Measurements from ENCODE around the gene GSC2. TPM values are rescaled to one million over a fixed set of nuclear protein-coding genes. Genes with fewer than 3 reads are reported as not detected.
A peak's percentile ranks its signal among the peaks of the same experiment; 100 is the strongest.

The GSC2 gene
- total RNA-seq, 2 experiments from 2014 or later: not detected

- DNase-seq: no peak
- intact Hi-C loops (cut with micrococcal nuclease): no loop called here
- H3K27ac Mint-ChIP-seq: no peak overlapping the region
- peaks cover 4% of the 10 kb centered on the region for H3K4me1 Mint-ChIP-seq (ENCODE audit: low read depth)
- ChIA-PET POLR2A (interaction anchor here (0.6 to 0.9 kb wide), 2 partner anchors 8 to 9 kb away, joined by 3 read pairs; no protein-coding TSS in a partner anchor), CTCF (interaction anchor here (1.1 kb wide), 1 partner anchor 9 kb away, joined by 5 read pairs; the partner anchor contains the start of gene ESS2)
- H3K36me3 Mint-ChIP-seq (ENCODE audit: low read depth): no peaks in the 10 kb centered on the region
- H3K27me3 Mint-ChIP-seq: peaks cover 28% of the 10 kb centered on the region
- no peaks in the 10 kb centered on the region for H3K9me3 Mint-ChIP-seq
- no peak for ATAC-seq
- no peak for TF ChIP-seq CTCF (IDR thresholded peaks at IDR 0.05)
- H3K4me3 Mint-ChIP-seq: no peak overlapping the region
Measured at GRCh38 chr22:19152942-19153883, 3.1 kb upstream of the GSC2 start.

GRCh38 chr22:19151329-19152191 is 1.5 kb upstream of the GSC2 start:
- Mint-ChIP-seq H3K36me3 (ENCODE audit: low read depth) (no peaks in the 10 kb centered on the region), H3K4me1 (ENCODE audit: low read depth) (peaks cover 4% of the 10 kb centered on the region), H3K27me3 (peaks cover 28% of the 10 kb centered on the region), H3K9me3 (no peaks in the 10 kb centered on the region), H3K27ac (no peak overlapping the region), H3K4me3 (peak overlapping the region; percentile 27)
- ATAC-seq (no peak), DNase-seq (no peak)
- POLR2A ChIA-PET: interaction anchor here (1.1 kb wide), 1 partner anchor 21 kb away, joined by 3 read pairs; no protein-coding TSS in a partner anchor
- intact Hi-C loops (cut with micrococcal nuclease): no loop called here
- CTCF ChIA-PET: no interaction called here
- no peak for TF ChIP-seq CTCF (IDR thresholded peaks at IDR 0.05)

- POLR2A ChIA-PET: interaction anchor here (1.1 kb wide), 1 partner anchor 22 kb away, joined by 3 read pairs; no protein-coding TSS in a partner anchor
- Mint-ChIP-seq H3K4me3 (peak overlapping the region; percentile 27), H3K36me3 (ENCODE audit: low read depth) (no peaks in the 10 kb centered on the region), H3K27ac (no peak overlapping the region), H3K27me3 (peaks cover 28% of the 10 kb centered on the region), H3K4me1 (ENCODE audit: low read depth) (peaks cover 4% of the 10 kb centered on the region), H3K9me3 (no peaks in the 10 kb centered on the region)
- CTCF ChIA-PET: no interaction called here
- ATAC-seq (no peak), DNase-seq (no peak)
- no peak for TF ChIP-seq CTCF (IDR thresholded peaks at IDR 0.05)
- intact Hi-C loops (cut with micrococcal nuclease): no loop called here
Measured at GRCh38 chr22:19150482-19151328, 613 bp upstream of the GSC2 start.

GRCh38 chr22:19149047-19149883 is 827 bp downstream of the GSC2 start:
- ChIA-PET CTCF (no interaction called here), POLR2A (interaction anchor here (0.6 to 1.0 kb wide), 2 partner anchors 28 to 1020 kb away, joined by 4 read pairs; no protein-coding TSS in a partner anchor)
- Mint-ChIP-seq H3K4me3 (peak overlapping the region; percentile 42), H3K27me3 (peaks cover 28% of the 10 kb centered on the region), H3K9me3 (no peaks in the 10 kb centered on the region), H3K36me3 (ENCODE audit: low read depth) (peaks cover 2% of the 10 kb centered on the region), H3K4me1 (ENCODE audit: low read depth) (peaks cover 6% of the 10 kb centered on the region), H3K27ac (no peak overlapping the region)
- peak; percentile 52 for DNase-seq
- intact Hi-C loops (cut with micrococcal nuclease): no loop called here
- peak; percentile 14 for ATAC-seq
- no peak for TF ChIP-seq CTCF (IDR thresholded peaks at IDR 0.05)

Data from activated CD8-positive, alpha-beta T cell treated with anti-CD3 and anti-CD28 coated beads for 36 hours (primary cell).